OCI-LY7 (cell line): ENCODE data around the gene KIF6. TPM values are rescaled to one million over a fixed set of nuclear protein-coding genes. Genes with fewer than 3 reads are reported as not detected.
"Not testable (repeated sequence)": the region's sequence is repeated elsewhere in the genome, so short reads cannot be mapped to it uniquely, and the experiment has no call there.

Source experiments
- BruUV-seq: library from RNA; stranded (reverse); fragments of 400-500 nt; replicated peaks from 2 replicates; lab custom pipeline; 2021; lab: Mats Ljungman, UMichigan
- CTCF ChIA-PET: fragments of 300-600 bp; sonication (Branson Sonifier 250); formaldehyde crosslinking; loops from one replicate; lab custom pipeline; 2022; ENCODE audit warnings: antibody characterized with exemption; ENCODE audit not compliant: unreplicated experiment; lab: Charles Lee
- POLR2A ChIA-PET: fragments of 300-600 bp; sonication (Branson Sonifier 250); formaldehyde crosslinking; loops from one replicate; lab custom pipeline; 2022; ENCODE audit warnings: antibody characterized with exemption; lab: Charles Lee
- DNase-seq: peaks from one replicate; pipeline ENCODE4 v3.0.0-alpha.2; 2015; ENCODE audit warnings: low spot score
- H2AFZ ChIP-seq: fragments of 200-600 bp; sonication (generic), shearing (Covaris generic); 2 replicates; pipeline ENCODE4 v1.6.1; 2014; ENCODE audit warnings: mild to moderate bottlenecking, antibody characterized with exemption, low read length, moderate library complexity
- H3K27ac ChIP-seq: fragments of 200-600 bp; sonication (generic); 2 replicates; pipeline ENCODE4 v1.5.1; 2014; ENCODE audit warnings: mixed run types, low read depth, mild to moderate bottlenecking, moderate library complexity, low read length, inconsistent platforms; ENCODE audit not compliant: poor library complexity, severe bottlenecking
- H3K36me3 ChIP-seq: fragments of 200-600 bp; sonication (generic); 2 replicates; pipeline ENCODE4 v1.6.1; 2014; ENCODE audit warnings: mild to moderate bottlenecking, antibody characterized with exemption, low read length, moderate library complexity, mixed read lengths; ENCODE audit not compliant: insufficient read depth
- H3K4me1 ChIP-seq: fragments of 200-600 bp; sonication (generic); 2 replicates; pipeline ENCODE4 v1.5.1; 2014; ENCODE audit warnings: mild to moderate bottlenecking, low read length; ENCODE audit not compliant: insufficient read depth, poor library complexity, severe bottlenecking
- H3K4me2 ChIP-seq: fragments of 200-600 bp; sonication (generic); 2 replicates; pipeline ENCODE4 v1.6.1; 2014; ENCODE audit warnings: mild to moderate bottlenecking, low read length
- H3K4me3 ChIP-seq: fragments of 200-600 bp; sonication (generic); 2 replicates; pipeline ENCODE4 v1.5.1; 2014; ENCODE audit warnings: mild to moderate bottlenecking, low read depth, low read length; ENCODE audit not compliant: poor library complexity, severe bottlenecking
- H3K79me2 ChIP-seq: fragments of 200-600 bp; sonication (generic); 2 replicates; pipeline ENCODE4 v1.6.1; 2016; ENCODE audit warnings: low read depth, mild to moderate bottlenecking, low read length, moderate library complexity, mixed read lengths; ENCODE audit not compliant: insufficient read depth
- H3K9me2 ChIP-seq: fragments of 200-600 bp; sonication (generic); 2 replicates; pipeline ENCODE4 v1.6.1; 2016; ENCODE audit warnings: mild to moderate bottlenecking, low read length, mixed read lengths; ENCODE audit not compliant: insufficient read depth
- H3K9me3 ChIP-seq: fragments of 200-600 bp; sonication (generic); 2 replicates; pipeline ENCODE4 v1.6.1; 2014; ENCODE audit warnings: mild to moderate bottlenecking, mixed run types, low read length, mixed read lengths
- H4K20me1 ChIP-seq: fragments of 200-600 bp; sonication (generic); 2 replicates; pipeline ENCODE4 v1.6.1; 2014; ENCODE audit warnings: mild to moderate bottlenecking, antibody characterized with exemption, low read length, moderate library complexity, mixed read lengths; ENCODE audit not compliant: insufficient read depth
- CTCF ChIP-seq: fragments of 200-600 bp; sonication (generic); conservative IDR thresholded peaks from 2 replicates; pipeline ENCODE4 v1.5.1; 2014; ENCODE audit warnings: mild to moderate bottlenecking, antibody characterized with exemption, low read length, moderate library complexity, mixed read lengths
- EZH2phosphoT487 ChIP-seq: fragments of 200-600 bp; sonication (generic); IDR thresholded peaks from 2 replicates; pipeline ENCODE4 v1.6.1; 2018; ENCODE audit warnings: low read depth, borderline replicate concordance, mild to moderate bottlenecking, mixed run types, antibody characterized with exemption, low read length, moderate library complexity, mixed read lengths
- intact Hi-C: fragments of 100-400 bp; cut with micrococcal nuclease; formaldehyde crosslinking; loops from one replicate; pipeline ENCODE4 v1.10.0; 2022; ENCODE audit not compliant: unreplicated experiment
- total RNA-seq, 2 experiments: library from RNA; depleted of rRNA in 1 of 2; stranded (reverse); fragments of >200 nt in 1 of 2; shearing (Covaris generic) in 1 of 2; gene quantifications; 2 replicates each; pipeline ENCODE4 v1.2.3, GENCODE V29; 2014 to 2022

The KIF6 gene
- total RNA-seq, 2 experiments from 2014 or later, result not detected

DNA sequence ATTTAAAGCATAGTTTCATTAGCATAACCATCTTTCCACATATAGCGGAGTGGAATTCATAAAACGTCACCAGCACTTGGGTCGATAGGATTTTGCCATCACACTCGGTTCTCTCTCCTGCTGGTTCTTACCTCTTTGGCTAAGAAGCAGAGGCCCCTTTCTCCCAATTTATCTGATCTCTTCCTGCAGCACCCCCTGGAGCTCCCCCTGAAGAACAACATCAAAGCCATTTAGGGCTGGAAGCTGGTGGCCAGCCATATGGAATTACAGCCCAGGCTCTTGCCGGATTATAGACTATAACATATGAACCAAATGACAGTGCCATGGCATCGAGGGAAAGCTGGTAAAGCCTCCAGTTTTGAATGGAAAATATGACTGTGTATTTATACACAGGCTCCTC is 6.4 kb upstream of the KIF6 start:
- H3K36me3 ChIP-seq, result no peaks in the 10 kb centered on the region
- H2AFZ ChIP-seq, result no peak overlapping the region
- no peaks in the 10 kb centered on the region for H3K4me1 ChIP-seq
- no peak for DNase-seq
- no peak for TF ChIP-seq CTCF
- no peak for TF ChIP-seq EZH2phosphoT487
- no peak overlapping the region for H3K27ac ChIP-seq
- H4K20me1 ChIP-seq, result no peaks in the 10 kb centered on the region
- no peak overlapping the region for H3K4me2 ChIP-seq
- CTCF ChIA-PET, result no interaction called here
- no peaks in the 10 kb centered on the region for H3K79me2 ChIP-seq
- POLR2A ChIA-PET, result no interaction called here
- no peaks in the 10 kb centered on the region for H3K9me2 ChIP-seq
- no peak overlapping the region for H3K4me3 ChIP-seq
- intact Hi-C loops, result no loop called here
- no TSS peak for BruUV-seq
- H3K9me3 ChIP-seq, result no peaks in the 10 kb centered on the region

DNA sequence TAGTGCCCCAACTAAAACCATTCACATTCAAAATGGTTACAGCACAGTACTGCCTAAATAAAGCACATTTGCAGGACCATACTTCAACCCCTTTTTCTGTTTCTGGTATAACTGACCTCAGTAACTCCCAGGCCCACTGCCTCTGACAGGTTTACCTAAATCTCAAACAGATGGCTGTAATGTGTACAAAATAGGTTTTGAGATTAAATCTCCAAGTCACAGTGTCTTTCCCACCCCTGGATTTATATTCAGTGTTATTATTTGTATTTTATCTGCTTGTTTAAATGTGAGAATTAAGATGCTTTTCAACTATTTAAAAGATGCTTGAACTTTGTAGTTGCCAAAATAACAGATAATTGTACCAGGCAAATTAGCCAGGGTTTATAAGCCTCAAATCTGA is 4.7 kb upstream of the KIF6 start:
- BruUV-seq, result no TSS peak
- H3K4me1 ChIP-seq, result no peaks in the 10 kb centered on the region
- intact Hi-C loops, result no loop called here
- H3K4me2 ChIP-seq, result no peak overlapping the region
- POLR2A ChIA-PET, result no interaction called here
- H3K9me2 ChIP-seq, result no peaks in the 10 kb centered on the region; the same call in 1 of the 2 replicates
- TF ChIP-seq EZH2phosphoT487, result no peak
- TF ChIP-seq CTCF, result no peak
- no peaks in the 10 kb centered on the region for H3K9me3 ChIP-seq
- no peaks in the 10 kb centered on the region for H3K36me3 ChIP-seq
- no peak for DNase-seq
- H3K27ac ChIP-seq, result no peak overlapping the region
- no peak overlapping the region for H3K4me3 ChIP-seq
- no peak overlapping the region for H2AFZ ChIP-seq
- CTCF ChIA-PET, result no interaction called here
- no peaks in the 10 kb centered on the region for H3K79me2 ChIP-seq
- H4K20me1 ChIP-seq, result no peaks in the 10 kb centered on the region

DNA sequence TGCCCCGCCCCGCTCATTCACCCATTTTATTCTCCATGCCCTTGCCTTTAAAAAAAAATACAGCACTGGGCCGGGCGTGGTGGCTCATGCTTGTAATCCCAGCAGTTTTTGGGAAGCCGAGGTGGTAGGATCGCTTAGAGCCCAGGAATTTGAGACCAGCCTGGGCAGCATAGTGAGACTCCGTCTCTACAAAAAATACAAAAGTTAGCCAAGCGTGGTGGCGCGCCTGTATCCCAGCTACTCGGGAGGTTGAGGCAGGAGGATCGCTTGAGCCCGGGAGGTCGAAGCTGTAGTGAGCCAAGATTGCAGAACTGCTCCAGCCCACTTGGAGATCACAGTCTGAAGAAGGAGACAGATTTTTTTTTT is 407 bp upstream of the KIF6 start:
- intact Hi-C loops, result no loop called here
- CTCF ChIA-PET, result no interaction called here
- Histone ChIP-seq H3K9me3 (no peaks in the 10 kb centered on the region), H3K4me2 (peak overlapping the region; percentile 58), H3K36me3 (no peaks in the 10 kb centered on the region), H3K4me1 (no peaks in the 10 kb centered on the region), H3K9me2 (no peaks in the 10 kb centered on the region; the same call in 1 of the 2 replicates), H3K27ac (no peak overlapping the region), H3K79me2 (no peaks in the 10 kb centered on the region), H2AFZ (peak overlapping the region; percentile 82; the same call in 1 of the 2 replicates), H4K20me1 (no peaks in the 10 kb centered on the region), H3K4me3 (peak overlapping the region; percentile 70)
- BruUV-seq, result no TSS peak
- POLR2A ChIA-PET, result interaction anchor here (0.7 to 1.0 kb wide), 3 partner anchors 32 to 117 kb away, joined by 4 to 5 read pairs (median 5); no protein-coding TSS in a partner anchor
- no peak for DNase-seq
- TF ChIP-seq EZH2phosphoT487 (no peak), CTCF (no peak)

- H3K79me2 ChIP-seq, H4K20me1 ChIP-seq, DNase-seq, H3K9me3 ChIP-seq, BruUV-seq, intact Hi-C loops, POLR2A ChIA-PET, H3K9me2 ChIP-seq, H3K4me1 ChIP-seq, H3K36me3 ChIP-seq, H3K4me2 ChIP-seq, H3K4me3 ChIP-seq, H2AFZ ChIP-seq, H3K27ac ChIP-seq: not testable (repeated sequence)
- CTCF ChIA-PET, result interaction anchor here (0.5 kb wide), 1 partner anchor 209 kb away, joined by 8 read pairs; no protein-coding TSS in a partner anchor
Measured at GRCh38 chr6:39723350-39723749, 1.9 kb downstream of the KIF6 start.
